22Rv1 (cell line): Measurements from ENCODE around the gene PPP1CA.

ENCODE experiments used
- ZFX ChIP-seq: fragments of 450-650 bp; IDR thresholded peaks from 2 replicates; pipeline ENCODE4 v1.6.1; 2017; ENCODE audit warnings: antibody characterized with exemption, borderline replicate concordance
- TF ChIP-seq, protein P1 (sequence below): fragments of 450-650 bp; IDR thresholded peaks from 2 replicates; pipeline ENCODE4 v1.5.1; 2017; ENCODE audit warnings: mild to moderate bottlenecking

DNA sequence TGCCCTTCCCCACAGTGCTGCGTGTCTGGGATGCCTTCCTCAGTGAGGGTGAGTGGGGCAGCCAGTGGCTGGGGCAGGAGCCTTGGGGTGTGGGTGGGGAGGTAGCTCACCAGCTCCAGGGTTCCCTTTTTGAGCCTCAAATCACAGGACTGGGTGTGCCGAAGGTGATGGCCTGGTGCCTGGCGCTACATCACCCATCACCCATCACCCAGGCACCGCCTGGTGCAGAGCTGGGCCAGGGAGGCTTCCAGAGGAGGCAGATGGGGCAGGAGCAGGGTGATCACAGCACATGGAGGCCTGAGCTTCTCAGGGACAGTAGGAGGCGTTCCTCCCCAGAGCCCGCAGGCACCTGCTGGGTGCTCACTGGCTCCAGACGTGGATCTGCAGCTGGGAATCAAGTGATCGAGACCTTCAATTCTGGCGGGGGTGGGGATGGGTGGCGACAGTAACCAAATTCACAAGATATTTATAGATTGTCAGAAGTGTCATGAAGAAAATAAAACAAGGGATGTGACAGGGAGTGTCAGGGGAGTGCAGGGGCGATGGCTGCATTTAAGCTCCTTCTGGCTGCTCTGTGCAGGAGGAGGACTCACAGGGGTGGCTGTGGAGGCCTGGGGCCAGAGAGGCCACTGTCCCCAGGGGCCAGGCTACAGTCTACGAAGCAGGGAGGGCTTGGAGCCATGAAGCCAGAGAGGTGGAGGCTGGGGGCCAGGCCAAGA, 5.5 kb upstream of the PPP1CA start:
- TF ChIP-seq, protein P1, sequence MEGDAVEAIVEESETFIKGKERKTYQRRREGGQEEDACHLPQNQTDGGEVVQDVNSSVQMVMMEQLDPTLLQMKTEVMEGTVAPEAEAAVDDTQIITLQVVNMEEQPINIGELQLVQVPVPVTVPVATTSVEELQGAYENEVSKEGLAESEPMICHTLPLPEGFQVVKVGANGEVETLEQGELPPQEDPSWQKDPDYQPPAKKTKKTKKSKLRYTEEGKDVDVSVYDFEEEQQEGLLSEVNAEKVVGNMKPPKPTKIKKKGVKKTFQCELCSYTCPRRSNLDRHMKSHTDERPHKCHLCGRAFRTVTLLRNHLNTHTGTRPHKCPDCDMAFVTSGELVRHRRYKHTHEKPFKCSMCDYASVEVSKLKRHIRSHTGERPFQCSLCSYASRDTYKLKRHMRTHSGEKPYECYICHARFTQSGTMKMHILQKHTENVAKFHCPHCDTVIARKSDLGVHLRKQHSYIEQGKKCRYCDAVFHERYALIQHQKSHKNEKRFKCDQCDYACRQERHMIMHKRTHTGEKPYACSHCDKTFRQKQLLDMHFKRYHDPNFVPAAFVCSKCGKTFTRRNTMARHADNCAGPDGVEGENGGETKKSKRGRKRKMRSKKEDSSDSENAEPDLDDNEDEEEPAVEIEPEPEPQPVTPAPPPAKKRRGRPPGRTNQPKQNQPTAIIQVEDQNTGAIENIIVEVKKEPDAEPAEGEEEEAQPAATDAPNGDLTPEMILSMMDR, result 0 out of 2 replicates have a peak, but pooled peaks have one; percentile 5
- no peak for TF ChIP-seq ZFX
